GM23338 (cell line): ENCODE measurements around the gene KDM4C. TPM values are rescaled to one million over a fixed set of nuclear protein-coding genes. Genes with fewer than 3 reads are reported as not detected.

Source experiments
- ATAC-seq: fragments of 200-7000 bp; cut with Tn5 transposase; 3 replicates; pipeline ENCODE4 v1.9.1; 2020
- DNase-seq: peaks from one replicate; pipeline ENCODE4 v3.0.0-alpha.2; 2015; ENCODE audit warnings: low spot score
- H2AFZ ChIP-seq: fragments of 200-600 bp; sonication (generic); 2 replicates; pipeline ENCODE4 v1.8.0; 2016; ENCODE audit warnings: antibody characterized with exemption, mild to moderate bottlenecking, moderate library complexity
- H3F3A ChIP-seq: fragments of 200-600 bp; sonication (generic); replicated peaks from 2 replicates; pipeline ENCODE4 v1.8.0; 2017; ENCODE audit warnings: antibody characterized with exemption, mixed run types, low read depth
- H3K27ac ChIP-seq: fragments of 200-600 bp; sonication (generic); 2 replicates; pipeline ENCODE4 v1.6.1; 2016; ENCODE audit warnings: low read depth
- H3K27me3 ChIP-seq: fragments of 200-600 bp; sonication (generic); 2 replicates; pipeline ENCODE4 v1.8.0; 2016; ENCODE audit warnings: mild to moderate bottlenecking, mixed run types, moderate library complexity; ENCODE audit not compliant: insufficient read depth
- H3K36me3 ChIP-seq: fragments of 200-600 bp; sonication (generic); 2 replicates; pipeline ENCODE4 v1.8.0; 2016; ENCODE audit warnings: mild to moderate bottlenecking; ENCODE audit not compliant: insufficient read depth
- H3K4me1 ChIP-seq: fragments of 200-600 bp; sonication (generic); 2 replicates; pipeline ENCODE4 v1.8.0; 2016; ENCODE audit warnings: mild to moderate bottlenecking, moderate library complexity; ENCODE audit not compliant: insufficient read depth
- H3K4me2 ChIP-seq: fragments of 200-600 bp; sonication (generic); 2 replicates; pipeline ENCODE4 v1.7.1; 2017; ENCODE audit warnings: mixed run types
- H3K4me3 ChIP-seq: fragments of 200-600 bp; sonication (generic); 2 replicates; pipeline ENCODE4 v1.6.1; 2016; ENCODE audit warnings: mixed run types
- H3K79me2 ChIP-seq: fragments of 200-600 bp; sonication (generic); replicated peaks from 2 replicates; pipeline ENCODE4 v1.8.0; 2017; ENCODE audit warnings: mild to moderate bottlenecking; ENCODE audit not compliant: insufficient read depth
- H3K9me2 ChIP-seq: fragments of 200-600 bp; sonication (generic); 2 replicates; pipeline ENCODE4 v1.8.0; 2017; ENCODE audit not compliant: insufficient read depth
- H4K20me1 ChIP-seq: fragments of 200-600 bp; sonication (generic); replicated peaks from 2 replicates; pipeline ENCODE4 v1.8.0; 2017; ENCODE audit warnings: mild to moderate bottlenecking; ENCODE audit not compliant: insufficient read depth
- H3K27ac Mint-ChIP-seq: 2 replicates; pipeline ENCODE4 v1.8.0; 2020; ENCODE audit warnings: inconsistent platforms, mild to moderate bottlenecking, moderate library complexity, mixed read lengths
- H3K27me3 Mint-ChIP-seq: 3 replicates; pipeline ENCODE4 v1.8.0; 2022; ENCODE audit warnings: low read depth, mild to moderate bottlenecking, moderate library complexity, mixed read lengths, inconsistent platforms; ENCODE audit not compliant: insufficient read depth, poor library complexity
- H3K36me3 Mint-ChIP-seq: 3 replicates; pipeline ENCODE4 v1.8.0; 2021; ENCODE audit warnings: low read depth, mild to moderate bottlenecking, inconsistent platforms, moderate library complexity, mixed read lengths
- H3K4me1 Mint-ChIP-seq: 3 replicates; pipeline ENCODE4 v1.8.0; 2020; ENCODE audit warnings: mild to moderate bottlenecking, inconsistent platforms, mixed read lengths
- H3K4me3 Mint-ChIP-seq: 3 replicates; pipeline ENCODE4 v1.8.0; 2021; ENCODE audit warnings: moderate library complexity, mild to moderate bottlenecking, inconsistent platforms, mixed read lengths
- H3K9me3 Mint-ChIP-seq: 3 replicates; pipeline ENCODE4 v1.8.0; 2020; ENCODE audit warnings: moderate library complexity, mild to moderate bottlenecking, inconsistent platforms, mixed read lengths
- REST ChIP-seq: IDR thresholded peaks from one replicate; pipeline ENCODE4 v1.6.1; 2018; ENCODE audit warnings: antibody characterized with exemption; ENCODE audit not compliant: unreplicated experiment
- ZNF331 ChIP-seq: fragments of 250-450 bp; sonication (Bioruptor Pico); IDR thresholded peaks from 2 replicates; pipeline ENCODE4 v1.5.0; 2020; ENCODE audit warnings: low read depth, mild to moderate bottlenecking, moderate library complexity
- polyA plus RNA-seq: library from polyadenylated mRNA; unstranded; fragments of >200 nt; fragmentation: Nextera tagmentation; extraction: Ambion mirVana; gene quantifications from 2 replicates; pipeline ENCODE4 v1.2.1, GENCODE V29; 2016
- total RNA-seq: library from RNA; depleted of rRNA; stranded (reverse); fragments of >200 nt; shearing (Covaris generic); gene quantifications from 2 replicates; pipeline ENCODE4 v1.2.3, GENCODE V29; 2014
- TF ChIP-seq, protein P1 (sequence below): fragments of 250-450 bp; sonication (Bioruptor Pico); IDR thresholded peaks from 2 replicates; pipeline ENCODE4 v1.5.0; 2020; ENCODE audit warnings: mild to moderate bottlenecking, moderate library complexity
- TF ChIP-seq, protein P2 (sequence below), 2 experiments: fragments of 200-600 bp in 1 of 2; sonication (generic) in 1 of 2; conservative IDR thresholded peaks; 2 replicates each; pipeline versions ENCODE4 v1.5.1 to v1.6.1; 2016 to 2017; ENCODE audit warnings: antibody characterized with exemption in 2 of 2, low read depth in 2 of 2, mild to moderate bottlenecking in 2 of 2, moderate library complexity in 1 of 2

Gene KDM4C
- total and polyA plus RNA-seq, 2 experiments from 2014 or later = 12.0 to 43.8 TPM

- Histone ChIP-seq H2AFZ (no peak overlapping the region), H3K9me2 (no peaks in the 10 kb centered on the region), H3K79me2 (no peaks in the 10 kb centered on the region), H3K27me3 (no peaks in the 10 kb centered on the region), H3K4me2 (no peak overlapping the region), H3K27ac (no peak overlapping the region), H3K4me3 (no peak overlapping the region), H3F3A (no peaks in the 10 kb centered on the region), H3K36me3 (no peaks in the 10 kb centered on the region), H3K4me1 (no peaks in the 10 kb centered on the region), H4K20me1 (no peaks in the 10 kb centered on the region)
- Mint-ChIP-seq H3K4me1 (no peaks in the 10 kb centered on the region; the same call in 2 of the 3 replicates), H3K4me3 (no peak overlapping the region), H3K36me3 (peaks cover 3% of the 10 kb centered on the region; the same call in 2 of the 3 replicates), H3K27ac (no peak overlapping the region), H3K9me3 (peaks cover 3% of the 10 kb centered on the region; the same call in 2 of the 3 replicates), H3K27me3 (no peaks in the 10 kb centered on the region)
- ATAC-seq (no peak), DNase-seq (no peak)
- TF ChIP-seq, protein P1, sequence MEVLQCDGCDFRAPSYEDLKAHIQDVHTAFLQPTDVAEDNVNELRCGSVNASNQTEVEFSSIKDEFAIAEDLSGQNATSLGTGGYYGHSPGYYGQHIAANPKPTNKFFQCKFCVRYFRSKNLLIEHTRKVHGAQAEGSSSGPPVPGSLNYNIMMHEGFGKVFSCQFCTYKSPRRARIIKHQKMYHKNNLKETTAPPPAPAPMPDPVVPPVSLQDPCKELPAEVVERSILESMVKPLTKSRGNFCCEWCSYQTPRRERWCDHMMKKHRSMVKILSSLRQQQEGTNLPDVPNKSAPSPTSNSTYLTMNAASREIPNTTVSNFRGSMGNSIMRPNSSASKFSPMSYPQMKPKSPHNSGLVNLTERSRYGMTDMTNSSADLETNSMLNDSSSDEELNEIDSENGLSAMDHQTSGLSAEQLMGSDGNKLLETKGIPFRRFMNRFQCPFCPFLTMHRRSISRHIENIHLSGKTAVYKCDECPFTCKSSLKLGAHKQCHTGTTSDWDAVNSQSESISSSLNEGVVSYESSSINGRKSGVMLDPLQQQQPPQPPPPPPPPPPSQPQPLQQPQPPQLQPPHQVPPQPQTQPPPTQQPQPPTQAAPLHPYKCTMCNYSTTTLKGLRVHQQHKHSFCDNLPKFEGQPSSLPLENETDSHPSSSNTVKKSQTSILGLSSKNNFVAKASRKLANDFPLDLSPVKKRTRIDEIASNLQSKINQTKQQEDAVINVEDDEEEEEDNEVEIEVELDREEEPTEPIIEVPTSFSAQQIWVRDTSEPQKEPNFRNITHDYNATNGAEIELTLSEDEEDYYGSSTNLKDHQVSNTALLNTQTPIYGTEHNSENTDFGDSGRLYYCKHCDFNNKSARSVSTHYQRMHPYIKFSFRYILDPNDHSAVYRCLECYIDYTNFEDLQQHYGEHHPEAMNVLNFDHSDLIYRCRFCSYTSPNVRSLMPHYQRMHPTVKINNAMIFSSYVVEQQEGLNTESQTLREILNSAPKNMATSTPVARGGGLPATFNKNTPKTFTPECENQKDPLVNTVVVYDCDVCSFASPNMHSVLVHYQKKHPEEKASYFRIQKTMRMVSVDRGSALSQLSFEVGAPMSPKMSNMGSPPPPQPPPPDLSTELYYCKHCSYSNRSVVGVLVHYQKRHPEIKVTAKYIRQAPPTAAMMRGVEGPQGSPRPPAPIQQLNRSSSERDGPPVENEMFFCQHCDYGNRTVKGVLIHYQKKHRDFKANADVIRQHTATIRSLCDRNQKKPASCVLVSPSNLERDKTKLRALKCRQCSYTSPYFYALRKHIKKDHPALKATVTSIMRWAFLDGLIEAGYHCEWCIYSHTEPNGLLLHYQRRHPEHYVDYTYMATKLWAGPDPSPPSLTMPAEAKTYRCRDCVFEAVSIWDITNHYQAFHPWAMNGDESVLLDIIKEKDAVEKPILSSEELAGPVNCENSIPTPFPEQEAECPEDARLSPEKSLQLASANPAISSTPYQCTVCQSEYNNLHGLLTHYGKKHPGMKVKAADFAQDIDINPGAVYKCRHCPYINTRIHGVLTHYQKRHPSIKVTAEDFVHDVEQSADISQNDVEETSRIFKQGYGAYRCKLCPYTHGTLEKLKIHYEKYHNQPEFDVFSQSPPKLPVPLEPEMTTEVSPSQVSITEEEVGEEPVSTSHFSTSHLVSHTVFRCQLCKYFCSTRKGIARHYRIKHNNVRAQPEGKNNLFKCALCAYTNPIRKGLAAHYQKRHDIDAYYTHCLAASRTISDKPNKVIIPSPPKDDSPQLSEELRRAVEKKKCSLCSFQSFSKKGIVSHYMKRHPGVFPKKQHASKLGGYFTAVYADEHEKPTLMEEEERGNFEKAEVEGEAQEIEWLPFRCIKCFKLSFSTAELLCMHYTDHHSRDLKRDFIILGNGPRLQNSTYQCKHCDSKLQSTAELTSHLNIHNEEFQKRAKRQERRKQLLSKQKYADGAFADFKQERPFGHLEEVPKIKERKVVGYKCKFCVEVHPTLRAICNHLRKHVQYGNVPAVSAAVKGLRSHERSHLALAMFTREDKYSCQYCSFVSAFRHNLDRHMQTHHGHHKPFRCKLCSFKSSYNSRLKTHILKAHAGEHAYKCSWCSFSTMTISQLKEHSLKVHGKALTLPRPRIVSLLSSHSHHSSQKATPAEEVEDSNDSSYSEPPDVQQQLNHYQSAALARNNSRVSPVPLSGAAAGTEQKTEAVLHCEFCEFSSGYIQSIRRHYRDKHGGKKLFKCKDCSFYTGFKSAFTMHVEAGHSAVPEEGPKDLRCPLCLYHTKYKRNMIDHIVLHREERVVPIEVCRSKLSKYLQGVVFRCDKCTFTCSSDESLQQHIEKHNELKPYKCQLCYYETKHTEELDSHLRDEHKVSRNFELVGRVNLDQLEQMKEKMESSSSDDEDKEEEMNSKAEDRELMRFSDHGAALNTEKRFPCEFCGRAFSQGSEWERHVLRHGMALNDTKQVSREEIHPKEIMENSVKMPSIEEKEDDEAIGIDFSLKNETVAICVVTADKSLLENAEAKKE = no peak
- TF ChIP-seq ZNF331 (CRISPR knock-in tag) (no peak), REST (no peak)
- TF ChIP-seq, protein P2, sequence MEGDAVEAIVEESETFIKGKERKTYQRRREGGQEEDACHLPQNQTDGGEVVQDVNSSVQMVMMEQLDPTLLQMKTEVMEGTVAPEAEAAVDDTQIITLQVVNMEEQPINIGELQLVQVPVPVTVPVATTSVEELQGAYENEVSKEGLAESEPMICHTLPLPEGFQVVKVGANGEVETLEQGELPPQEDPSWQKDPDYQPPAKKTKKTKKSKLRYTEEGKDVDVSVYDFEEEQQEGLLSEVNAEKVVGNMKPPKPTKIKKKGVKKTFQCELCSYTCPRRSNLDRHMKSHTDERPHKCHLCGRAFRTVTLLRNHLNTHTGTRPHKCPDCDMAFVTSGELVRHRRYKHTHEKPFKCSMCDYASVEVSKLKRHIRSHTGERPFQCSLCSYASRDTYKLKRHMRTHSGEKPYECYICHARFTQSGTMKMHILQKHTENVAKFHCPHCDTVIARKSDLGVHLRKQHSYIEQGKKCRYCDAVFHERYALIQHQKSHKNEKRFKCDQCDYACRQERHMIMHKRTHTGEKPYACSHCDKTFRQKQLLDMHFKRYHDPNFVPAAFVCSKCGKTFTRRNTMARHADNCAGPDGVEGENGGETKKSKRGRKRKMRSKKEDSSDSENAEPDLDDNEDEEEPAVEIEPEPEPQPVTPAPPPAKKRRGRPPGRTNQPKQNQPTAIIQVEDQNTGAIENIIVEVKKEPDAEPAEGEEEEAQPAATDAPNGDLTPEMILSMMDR (conservative IDR thresholded peaks at IDR 0.05; ENCODE audit: low read depth in 2 of 2) = no peak
Observed at GRCh38 chr9:6936103-6936502, 178.3 kb downstream of the KDM4C start.
